Glomerular endothelial cell (primary cell): ENCODE results near the gene TYW1B. TPM values are rescaled to one million over a fixed set of nuclear protein-coding genes. Genes with fewer than 3 reads are reported as not detected.
"Not testable (repeated sequence)": the region's sequence is repeated elsewhere in the genome, so short reads cannot be mapped to it uniquely, and the experiment has no call there.

Source experiments
- DNase-seq: peaks from one replicate; pipeline ENCODE4 v3.0.0-alpha.2; 2011; ENCODE audit warnings: low read depth, low spot score; ENCODE audit errors: extremely low read depth
- total RNA-seq: library from RNA; depleted of rRNA; stranded (reverse); fragments of >200 nt; gene quantifications from 2 replicates; pipeline ENCODE4 v1.2.3, GENCODE V29; 2015

Gene TYW1B
- total RNA-seq, 1 donor from 2014 or later, result 1.3 TPM

DNA sequence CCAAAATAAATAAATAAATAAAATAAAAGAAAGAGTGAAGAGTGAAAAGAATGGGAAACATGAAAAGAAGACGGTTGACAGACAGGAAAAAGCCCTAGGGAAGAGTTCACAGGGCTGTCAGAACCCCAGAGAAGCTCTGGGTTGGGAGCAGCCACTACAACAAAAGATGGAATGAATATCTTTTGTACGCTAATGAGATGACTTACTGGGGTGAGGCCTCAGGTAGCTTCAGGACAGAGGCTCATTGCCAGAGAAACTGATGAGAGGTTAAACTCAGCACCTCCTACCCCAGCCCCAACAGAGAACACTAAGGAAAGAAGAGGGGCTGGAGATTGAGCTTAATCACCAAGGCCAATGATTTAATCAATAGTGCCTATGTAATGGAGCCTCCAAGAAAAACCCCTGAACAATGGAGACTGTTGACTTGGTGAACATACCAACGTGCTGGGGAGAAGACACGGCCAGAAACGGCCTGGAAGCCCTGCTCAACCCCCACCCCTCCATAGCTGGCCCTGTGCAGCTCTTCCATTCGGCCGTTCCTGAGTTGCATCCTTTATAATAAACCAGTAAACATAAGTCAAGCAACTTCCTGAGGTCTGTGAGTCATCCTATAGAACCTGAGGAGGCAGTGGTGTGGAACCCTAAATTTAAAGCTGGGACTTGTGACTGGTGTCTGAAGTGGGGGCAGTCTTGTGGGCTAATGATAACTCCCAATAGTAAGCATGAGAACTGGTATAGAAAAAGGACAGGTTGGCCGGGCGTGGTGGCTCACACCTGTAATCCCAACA lies 11.4 kb downstream of the TYW1B start:
- DNase-seq, result not testable (repeated sequence)

- not testable (repeated sequence) for DNase-seq
Measured at GRCh38 chr7:72810437-72810836, 17.6 kb downstream of the TYW1B start.

- DNase-seq, result not testable (repeated sequence)
Measured at GRCh38 chr7:72808511-72808910, 19.5 kb downstream of the TYW1B start.

DNA sequence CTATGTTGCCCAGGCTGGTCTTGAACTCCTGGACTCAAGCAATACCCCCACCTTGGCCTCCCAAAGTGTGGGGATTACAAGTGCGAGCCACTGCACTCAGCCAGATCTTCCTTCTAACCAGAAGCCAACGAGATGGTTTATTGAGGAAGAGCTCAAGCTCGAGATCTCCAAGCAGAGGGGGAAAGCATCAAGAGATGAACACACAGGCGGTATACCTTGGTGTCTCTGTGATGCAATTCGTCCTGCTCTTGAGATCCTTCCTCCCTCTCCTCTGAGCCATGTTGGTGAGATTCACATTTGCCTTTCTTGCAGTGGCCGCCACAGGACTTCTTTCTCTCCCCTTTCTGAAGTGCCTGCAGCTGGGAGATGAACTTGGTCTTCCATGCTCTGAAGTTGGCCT lies 21.1 kb downstream of the TYW1B start:
- not testable (repeated sequence) for DNase-seq

DNA sequence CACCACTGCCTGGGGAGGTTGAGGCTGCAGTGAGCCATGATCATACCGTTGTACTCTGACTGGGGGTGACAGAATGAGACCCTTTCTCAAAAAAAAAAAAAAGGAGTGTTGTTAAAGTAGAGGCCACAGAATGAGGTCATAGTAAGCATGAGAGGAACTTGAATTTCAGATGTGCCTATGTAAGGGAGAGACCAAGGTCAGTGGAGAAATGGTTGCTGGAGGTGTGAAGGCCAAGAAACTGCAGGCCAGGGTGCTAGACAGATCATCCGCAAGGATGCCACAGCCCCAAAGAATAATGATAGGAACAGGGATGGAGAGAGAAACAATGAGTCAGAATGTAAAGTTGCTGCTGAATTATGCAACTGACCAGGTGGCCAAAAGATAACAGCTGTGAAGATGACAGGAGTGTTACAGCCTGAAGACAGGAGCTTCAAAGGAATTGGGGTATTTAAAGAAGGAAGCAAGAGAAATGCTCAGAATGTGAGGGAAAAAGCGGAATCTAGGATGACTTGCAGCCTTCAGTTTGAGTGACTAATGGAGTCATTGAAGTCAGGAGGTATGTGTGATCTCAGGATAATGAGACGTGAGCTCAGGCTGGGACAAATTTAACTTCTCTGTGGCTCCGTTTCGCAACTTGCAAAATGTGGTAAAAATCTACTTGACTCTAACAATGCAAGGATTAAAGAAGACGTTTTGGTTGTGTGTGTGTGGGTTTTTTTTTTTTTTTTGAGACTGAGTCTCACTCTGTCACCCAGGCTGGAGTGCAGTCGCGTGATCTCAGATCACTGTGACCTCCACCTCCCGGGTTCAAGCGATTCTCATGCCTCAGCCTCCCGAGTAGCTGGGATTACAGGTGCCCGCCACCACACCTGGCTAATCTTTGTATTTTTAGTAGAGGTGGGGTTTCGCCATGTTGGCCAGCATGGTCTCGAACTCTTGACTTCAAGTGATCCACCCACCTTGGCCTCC lies 22.2 kb downstream of the TYW1B start:
- no peak for DNase-seq

- not testable (repeated sequence) for DNase-seq
Measured at GRCh38 chr7:72803778-72804177, 24.2 kb downstream of the TYW1B start.

DNA sequence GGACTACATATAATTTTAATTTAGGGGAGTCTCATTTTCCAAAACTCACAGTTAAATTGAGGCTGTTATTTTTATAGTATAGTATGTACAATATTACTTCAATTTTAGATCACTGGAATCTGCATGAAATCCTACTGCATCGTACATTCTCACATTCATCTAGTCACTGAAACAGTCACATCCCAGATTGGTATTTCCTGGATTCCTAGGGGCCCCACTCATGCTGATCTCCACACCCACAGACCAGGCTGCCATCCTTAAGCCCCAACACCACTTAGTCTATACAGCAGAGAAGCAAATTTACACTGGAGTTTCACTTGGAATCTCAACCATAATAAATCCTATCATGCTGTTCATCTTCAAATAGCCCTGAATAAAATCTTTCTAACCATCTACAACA lies 26.4 kb downstream of the TYW1B start:
- not testable (repeated sequence) for DNase-seq

DNA sequence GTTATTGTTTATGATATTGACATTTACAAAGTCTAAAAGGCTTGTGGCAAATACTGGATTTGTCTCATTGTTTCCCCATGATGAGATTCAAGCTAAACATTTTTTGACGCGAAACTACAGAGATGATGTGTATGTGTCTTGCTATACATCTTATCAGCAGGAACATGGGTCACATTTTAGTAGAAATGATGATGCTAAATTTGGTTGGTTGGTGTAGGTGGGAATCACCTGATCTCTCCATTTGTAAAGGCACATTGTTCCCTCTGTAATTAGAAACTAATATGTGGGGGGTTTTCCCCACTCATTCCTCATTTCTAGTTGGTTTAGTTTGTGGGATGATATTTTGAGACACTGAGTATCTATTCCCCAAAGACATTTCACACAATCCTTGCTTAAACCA lies 32.6 kb downstream of the TYW1B start:
- not testable (repeated sequence) for DNase-seq

- DNase-seq, result no peak
Measured at GRCh38 chr7:72793791-72794190, 34.2 kb downstream of the TYW1B start.

DNA sequence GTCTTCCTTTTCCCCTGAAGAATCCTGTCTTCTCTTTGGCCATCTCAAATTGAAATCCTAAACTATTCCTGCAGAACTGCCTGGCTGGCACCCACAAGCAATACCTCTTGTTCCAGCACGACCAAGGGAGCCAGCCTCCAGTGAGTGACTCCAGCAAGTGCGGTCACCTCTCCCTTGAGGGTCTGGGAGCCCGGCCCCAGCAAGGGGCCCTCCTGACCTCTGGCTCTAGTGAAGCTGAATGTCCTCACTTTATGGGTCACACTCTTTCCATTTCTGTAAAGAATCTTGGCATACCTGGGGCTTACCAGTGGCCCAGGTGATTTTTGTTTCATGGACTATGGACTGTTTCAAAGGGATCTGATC lies 37.3 kb downstream of the TYW1B start:
- DNase-seq, result not testable (repeated sequence)

- DNase-seq, result not testable (repeated sequence)
Measured at GRCh38 chr7:72790048-72790697, 37.8 kb downstream of the TYW1B start.

DNA sequence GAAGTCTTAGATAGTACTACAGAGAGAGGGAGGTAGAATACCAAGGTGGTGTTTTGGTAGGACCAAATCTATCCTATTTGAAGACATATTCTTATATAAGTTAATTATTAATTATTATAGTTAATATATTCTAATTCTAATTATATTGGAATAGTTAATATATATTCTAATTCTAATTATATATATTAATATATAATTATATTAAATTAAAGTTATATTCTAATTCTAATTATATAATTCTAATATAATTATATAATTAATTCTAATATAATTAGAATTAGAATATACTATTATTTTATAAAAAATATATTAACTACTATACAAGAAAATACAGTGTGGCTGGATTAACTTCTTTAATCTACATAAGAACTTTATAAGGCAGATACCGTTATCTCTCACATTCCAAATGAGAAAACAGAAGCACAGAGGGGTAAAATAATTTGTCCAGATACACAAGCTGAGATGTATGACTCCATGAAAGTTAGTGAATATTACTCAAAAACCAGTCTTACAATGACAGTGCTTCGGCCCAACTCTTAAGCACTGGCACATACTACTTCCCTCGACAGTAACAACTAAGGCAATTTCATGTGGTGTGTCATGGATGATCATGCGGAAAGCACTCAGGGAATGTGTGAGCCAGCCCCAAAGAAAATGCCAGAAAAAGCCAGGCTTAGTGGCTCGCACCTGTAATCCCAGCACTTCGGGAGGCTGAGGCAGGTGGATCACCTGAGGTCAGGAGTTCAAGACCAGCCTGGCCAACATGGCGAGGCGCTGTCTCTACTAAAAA lies 42.6 kb downstream of the TYW1B start:
- no peak for DNase-seq

GRCh38 chr7:72783601-72784370 lies 44.2 kb downstream of the TYW1B start:
- DNase-seq, result not testable (repeated sequence)

DNA sequence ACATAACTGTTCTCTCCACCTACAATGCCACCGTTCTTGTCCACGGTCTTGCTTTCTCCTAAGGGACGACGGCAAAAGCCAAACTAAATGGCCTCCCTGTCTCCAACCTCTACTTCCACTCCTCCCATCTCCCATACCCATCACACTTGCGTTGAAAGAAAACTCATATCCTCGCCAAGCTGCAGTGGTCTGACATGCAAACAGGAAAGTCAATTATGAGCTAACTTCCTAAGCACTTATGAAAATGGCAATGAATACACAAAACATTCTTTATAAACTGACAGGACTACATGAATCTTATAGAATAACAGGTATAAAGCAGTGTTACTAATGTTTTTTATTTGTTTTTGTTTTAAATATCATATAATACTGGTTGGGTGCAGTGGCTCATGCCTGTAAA lies 46.4 kb downstream of the TYW1B start:
- no peak for DNase-seq

DNA sequence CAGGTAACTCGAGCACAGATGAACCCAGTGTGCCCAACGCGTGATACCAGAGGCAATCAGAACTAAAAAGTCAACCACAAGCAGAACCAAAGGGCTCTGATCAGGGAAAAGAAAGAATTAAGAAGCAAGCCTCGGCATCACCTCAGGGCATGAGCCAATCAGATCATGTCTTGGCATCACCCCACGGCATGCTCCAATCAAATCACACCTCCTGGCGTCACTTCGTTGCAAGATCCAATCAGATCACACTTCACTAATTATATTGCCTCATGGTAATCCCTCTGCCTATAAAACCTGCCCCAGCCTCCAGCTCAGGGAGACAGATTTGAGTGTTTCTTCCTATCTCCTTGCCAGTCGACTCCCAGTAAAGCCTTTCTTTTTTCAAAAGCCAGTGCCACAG lies 46.8 kb downstream of the TYW1B start:
- no peak for DNase-seq

GRCh38 chr7:72780289-72780894 lies 47.6 kb downstream of the TYW1B start:
- not testable (repeated sequence) for DNase-seq

GRCh38 chr7:72777167-72777566 lies 50.8 kb downstream of the TYW1B start:
- not testable (repeated sequence) for DNase-seq

- DNase-seq, result not testable (repeated sequence)
Measured at GRCh38 chr7:72772627-72773026, 55.4 kb downstream of the TYW1B start.

- DNase-seq, result not testable (repeated sequence)
Measured at GRCh38 chr7:72766994-72767393, 61.0 kb downstream of the TYW1B start.
